NK-92 (cell line): Measurements from ENCODE around the gene BAD.

Experiments
- DNase-seq: peaks from one replicate; lab custom pipeline; 2025; ENCODE audit not compliant: unreplicated experiment; lab: John Stamatoyannopoulos, UW

BAD gene

GRCh38 chr11:64261556-64262080 is 22.8 kb downstream of the BAD start:
- no peak for DNase-seq

DNA sequence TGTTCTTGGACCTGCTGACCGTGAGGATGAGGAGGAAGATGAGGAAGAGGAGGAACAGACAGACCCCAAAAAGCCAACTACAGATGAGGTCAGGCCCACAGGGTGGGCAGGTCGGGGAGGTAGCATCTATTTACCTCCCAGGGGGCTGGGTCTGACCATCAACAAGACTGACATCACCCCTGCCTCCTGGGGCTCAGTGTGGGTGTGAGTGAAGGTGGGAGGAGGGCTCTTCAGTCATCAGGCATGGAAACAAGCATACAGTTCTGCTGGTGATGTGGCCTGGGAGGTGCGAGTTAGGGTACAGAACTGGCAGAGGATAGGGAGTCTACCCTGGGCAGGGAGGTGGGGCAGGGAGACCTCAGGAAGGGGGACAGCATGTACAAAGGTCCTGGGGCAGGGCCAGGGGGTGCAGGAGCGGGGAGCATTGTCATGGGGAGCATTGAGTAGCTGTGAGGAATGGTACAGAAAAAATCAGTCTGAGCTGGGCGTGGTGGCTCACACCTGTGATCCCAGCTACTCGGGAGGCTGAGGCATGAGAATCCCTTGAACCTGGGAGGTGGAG is 24.2 kb downstream of the BAD start:
- DNase-seq = no peak

GRCh38 chr11:64259533-64260067 is 24.9 kb downstream of the BAD start:
- DNase-seq = no peak

DNA sequence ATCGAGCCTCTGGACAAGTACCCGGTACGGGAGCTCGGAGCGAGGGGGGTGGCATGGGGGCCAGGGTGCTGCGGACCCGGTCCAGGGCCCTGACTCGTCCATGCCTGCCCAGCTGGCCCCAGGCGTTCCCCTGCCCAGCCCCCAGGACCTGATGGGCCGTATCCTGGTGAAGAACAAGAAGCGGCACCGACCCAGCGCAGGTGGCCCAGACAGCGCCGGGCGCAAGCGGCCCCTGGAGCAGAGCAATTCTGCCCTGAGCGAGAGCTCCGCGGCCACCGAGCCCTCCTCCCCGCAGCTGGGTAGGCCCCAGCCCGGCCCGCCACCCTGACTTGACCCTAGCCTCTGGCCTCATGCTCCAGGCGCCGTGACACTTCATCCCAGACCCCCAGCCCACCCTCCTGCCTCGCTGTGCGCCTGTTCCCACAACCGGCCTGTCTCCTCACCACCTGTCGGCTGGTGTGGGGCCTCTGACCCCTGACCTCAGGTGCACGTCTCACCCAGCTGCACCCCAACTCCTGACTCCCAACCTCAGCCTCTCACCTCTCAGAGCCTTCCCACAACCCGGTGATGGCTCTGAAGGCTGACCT is 25.4 kb downstream of the BAD start:
- no peak for DNase-seq

GRCh38 chr11:64258356-64258755 is 26.1 kb downstream of the BAD start:
- DNase-seq = no peak

DNA sequence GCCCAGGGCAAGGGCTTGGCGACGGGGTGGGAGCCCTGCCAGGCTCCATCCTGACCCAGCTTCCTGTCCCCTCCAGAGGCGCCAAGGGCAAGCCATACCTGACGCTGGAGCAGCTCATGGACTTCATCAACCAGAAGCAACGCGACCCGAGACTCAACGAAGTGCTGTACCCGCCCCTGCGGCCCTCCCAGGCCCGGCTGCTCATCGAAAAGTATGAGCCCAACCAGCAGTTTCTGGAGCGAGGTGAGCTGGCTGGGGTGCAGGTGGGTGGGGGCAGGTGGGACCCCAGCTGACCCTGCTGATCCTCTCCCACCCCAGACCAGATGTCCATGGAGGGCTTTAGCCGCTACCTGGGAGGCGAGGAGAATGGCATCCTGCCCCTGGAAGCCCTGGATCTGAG is 28.2 kb downstream of the BAD start:
- no peak for DNase-seq

DNA sequence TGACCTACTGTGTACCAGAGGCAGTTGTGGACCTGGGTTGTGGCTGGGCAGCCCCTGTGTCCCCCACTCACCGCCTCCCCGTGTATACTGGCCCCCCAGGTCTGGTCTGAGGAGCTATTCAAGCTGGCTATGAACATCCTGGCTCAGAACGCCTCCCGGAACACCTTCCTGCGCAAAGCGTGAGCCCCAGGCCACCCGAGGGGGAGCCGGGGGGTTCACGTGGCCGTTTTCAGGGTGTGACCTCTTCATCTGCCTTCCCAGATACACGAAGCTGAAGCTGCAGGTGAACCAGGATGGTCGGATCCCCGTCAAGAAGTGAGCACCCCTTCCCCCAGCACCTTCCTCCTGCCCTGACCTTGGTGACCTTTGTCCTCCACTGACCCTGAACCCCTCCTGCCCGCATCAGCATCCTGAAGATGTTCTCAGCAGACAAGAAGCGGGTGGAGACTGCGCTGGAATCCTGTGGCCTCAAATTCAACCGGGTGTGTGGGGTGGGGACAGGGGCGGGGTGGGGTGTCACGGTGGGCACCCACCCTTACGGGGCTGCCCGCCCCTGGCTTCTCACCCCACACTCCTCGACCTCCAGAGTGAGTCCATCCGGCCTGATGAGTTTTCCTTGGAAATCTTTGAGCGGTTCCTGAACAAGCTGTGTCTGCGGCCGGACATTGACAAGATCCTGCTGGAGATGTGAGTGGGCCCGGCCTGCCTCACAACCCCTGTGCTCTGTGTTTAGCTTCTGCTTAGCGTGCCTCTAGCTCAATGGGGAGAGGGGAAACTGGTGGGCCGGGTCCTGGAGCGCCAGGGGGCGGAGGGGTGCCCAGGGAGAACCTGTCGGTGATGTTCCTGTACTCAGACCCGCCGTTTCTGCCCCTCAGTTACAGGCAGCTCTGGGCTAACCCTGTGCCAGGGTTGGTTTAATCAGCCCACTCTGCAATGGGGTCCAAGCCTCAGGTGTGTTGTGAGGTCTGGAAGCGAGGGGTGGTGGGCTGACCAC is 29.0 kb downstream of the BAD start:
- no peak for DNase-seq

- DNase-seq = no peak
These were observed 30.1 kb downstream of the BAD start for GRCh38 chr11:64254326-64254725.

DNA sequence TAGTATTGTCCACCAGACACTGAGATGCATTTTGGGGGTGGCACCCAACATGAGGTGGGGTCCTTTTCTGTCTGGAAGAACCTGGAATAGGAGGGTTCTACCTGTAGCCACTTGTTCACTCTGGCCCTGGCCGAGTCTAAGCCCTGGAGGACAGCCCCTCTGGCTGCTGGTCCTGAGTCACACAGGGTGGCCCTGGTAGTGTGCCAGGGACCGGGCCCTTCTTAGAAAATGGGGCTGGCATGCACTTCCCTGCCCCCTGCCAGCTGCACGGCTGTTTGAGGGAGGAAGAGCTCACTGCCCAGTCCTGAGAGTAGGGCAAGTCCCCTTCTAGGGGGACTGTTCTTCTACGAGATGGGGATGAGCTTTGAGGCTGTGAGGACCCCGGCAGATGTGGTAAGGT is 31.0 kb downstream of the BAD start:
- DNase-seq = no peak

DNA sequence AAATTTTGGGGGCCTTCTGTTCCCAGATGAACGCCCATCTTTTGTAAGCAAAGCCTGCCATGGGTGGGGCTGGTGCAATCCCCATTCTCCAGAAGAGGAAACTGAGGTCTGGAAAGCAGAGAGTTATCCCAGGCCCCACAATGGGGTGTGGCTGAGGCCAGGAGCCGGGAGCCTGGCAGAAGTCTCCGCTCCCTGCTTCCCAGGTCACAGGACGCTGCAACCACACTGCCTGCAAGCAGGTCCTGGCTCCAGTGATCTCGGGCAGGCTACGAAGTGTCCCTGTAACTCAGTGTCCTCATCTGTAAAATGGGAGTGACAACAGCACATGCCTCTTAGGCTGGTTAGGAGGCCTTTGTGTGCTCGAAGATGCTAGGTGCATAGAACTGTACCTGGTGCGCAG is 31.4 kb downstream of the BAD start:
- DNase-seq = no peak

- DNase-seq = no peak
These were observed 32.2 kb downstream of the BAD start for GRCh38 chr11:64252003-64252872.

DNA sequence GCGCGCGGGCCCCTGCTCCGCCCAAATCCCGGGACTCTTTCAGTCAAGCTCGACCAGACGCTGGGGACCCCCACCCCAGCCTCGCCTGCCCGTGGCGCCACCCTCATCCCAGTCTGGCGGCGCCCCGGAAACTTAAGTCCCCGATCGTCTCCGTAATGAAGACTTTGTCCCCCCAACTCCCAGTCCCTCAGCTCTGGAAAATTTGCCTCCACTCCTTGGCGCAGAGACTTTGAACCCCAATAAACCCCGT is 32.8 kb downstream of the BAD start:
- DNase-seq = no peak

- DNase-seq = no peak
These were observed 33.3 kb downstream of the BAD start, which contains the start of gene PLCB3 for GRCh38 chr11:64251016-64251752. PLCB3 (plus strand) TSS chr11:64251530; CDS start chr11:64251650, 120 bp downstream.

DNA sequence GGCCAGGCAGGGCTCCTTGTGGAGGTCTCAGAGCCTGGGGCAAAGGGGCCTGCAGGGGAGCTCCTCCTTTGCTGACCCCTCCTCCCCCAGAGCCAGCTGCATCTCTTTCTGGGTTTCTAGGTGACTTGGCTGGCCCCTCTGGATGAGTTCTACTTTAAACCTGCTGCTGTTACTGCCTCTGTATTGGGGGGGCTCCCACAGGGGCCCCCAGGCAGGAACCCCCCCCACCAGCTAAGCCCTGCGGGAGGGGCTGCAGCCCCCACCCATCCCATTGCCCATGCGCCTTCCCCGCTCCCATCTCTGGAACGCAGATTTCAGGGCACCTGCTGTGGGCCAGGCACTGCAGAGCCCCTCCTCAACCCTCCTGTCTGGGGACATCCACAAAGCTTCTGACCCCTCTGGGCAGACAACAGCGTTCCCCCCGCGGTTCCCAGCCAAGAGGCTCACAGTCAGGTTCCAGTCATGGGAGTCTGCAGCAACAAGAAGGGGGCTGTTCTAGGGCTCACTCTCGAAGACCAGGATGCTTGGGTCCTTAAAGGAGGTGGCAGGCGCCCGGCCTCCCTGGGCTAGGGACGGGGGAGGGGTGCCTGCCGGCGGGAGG is 34.0 kb downstream of the BAD start:
- no peak for DNase-seq

- no peak for DNase-seq
These were observed 34.7 kb downstream of the BAD start for GRCh38 chr11:64249563-64250414.

DNA sequence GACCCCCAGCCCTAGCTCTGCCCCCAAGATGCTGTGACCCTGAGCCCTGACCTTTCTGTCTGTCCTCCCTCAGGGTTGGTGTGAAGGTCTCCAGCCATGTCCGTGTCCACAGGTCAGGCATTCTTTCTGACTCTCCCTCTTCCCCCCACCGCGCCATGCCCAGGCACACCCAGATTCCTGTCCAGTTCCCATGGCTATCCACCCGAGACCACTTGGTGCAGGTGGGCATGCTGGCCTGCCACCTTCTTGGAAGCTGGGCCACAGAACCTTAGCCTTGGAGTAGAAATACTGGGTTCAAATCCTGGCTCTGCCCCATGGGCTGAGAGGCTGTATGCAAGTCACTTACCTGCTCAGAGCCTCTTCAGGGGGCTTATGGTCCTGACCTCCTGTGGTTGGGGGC is 35.4 kb downstream of the BAD start:
- DNase-seq = no peak

DNA sequence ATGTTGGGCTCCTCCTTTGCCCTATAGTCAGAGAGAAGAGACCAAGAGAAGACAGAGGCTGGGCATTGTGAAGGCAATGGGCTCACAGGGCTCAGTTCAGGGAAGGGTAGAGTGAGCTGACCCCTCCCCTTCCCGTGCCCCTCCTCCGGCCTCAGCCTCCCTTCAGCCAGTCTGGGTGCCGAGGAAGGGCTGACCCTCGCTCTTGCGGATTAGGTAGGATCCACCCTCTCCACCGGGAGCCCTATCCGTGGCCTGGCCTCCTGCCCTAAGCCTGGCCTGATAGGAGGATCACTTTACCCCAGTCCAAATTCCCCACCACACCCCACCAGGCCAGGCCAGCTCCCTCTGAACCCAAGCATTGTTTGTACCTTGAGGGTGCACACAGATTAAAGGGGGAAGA is 35.9 kb downstream of the BAD start:
- DNase-seq = no peak

GRCh38 chr11:64247729-64248531 is 36.5 kb downstream of the BAD start:
- DNase-seq = no peak
